GDM1 (cell line): ENCODE data around the gene KEAP1.
"Not testable (repeated sequence)": the region's sequence is repeated elsewhere in the genome, so short reads cannot be mapped to it uniquely, and the experiment has no call there.

Experiments used
- DNase-seq: peaks from one replicate; lab custom pipeline; 2025; lab: John Stamatoyannopoulos, UW

The KEAP1 gene

GRCh38 chr19:10503002-10503789 is at the start of gene KEAP1:
TSS of gene KEAP1 (minus strand) at chr19:10503356. CDS start at chr19:10500033, 3,323 bp downstream.
- DNase-seq: peak; percentile 29

- DNase-seq: no peak
Measured at GRCh38 chr19:10552510-10553053, 49.4 kb upstream of the KEAP1 start.

- peak; percentile 39 for DNase-seq
Measured at GRCh38 chr19:10551698-10552301, 48.6 kb upstream of the KEAP1 start.

- DNase-seq: not testable (repeated sequence)
Measured at GRCh38 chr19:10551006-10551405, 47.9 kb upstream of the KEAP1 start.

- DNase-seq: no peak
Measured at GRCh38 chr19:10550336-10550735, 47.2 kb upstream of the KEAP1 start.

- no peak for DNase-seq
Measured at GRCh38 chr19:10549733-10550132, 46.6 kb upstream of the KEAP1 start.

- DNase-seq: no peak
Measured at GRCh38 chr19:10548746-10549276, 45.7 kb upstream of the KEAP1 start.

- DNase-seq: no peak
Measured at GRCh38 chr19:10546817-10547216, 43.7 kb upstream of the KEAP1 start.

GRCh38 chr19:10544753-10545251 is 41.6 kb upstream of the KEAP1 start:
- no peak for DNase-seq

GRCh38 chr19:10544242-10544752 is 41.1 kb upstream of the KEAP1 start:
- DNase-seq: no peak

- peak; percentile 61 for DNase-seq
Measured at GRCh38 chr19:10543420-10544241, 40.5 kb upstream of the KEAP1 start, which contains the start of gene ATG4D. TSS of gene ATG4D (plus strand) at chr19:10543904. CDS start at chr19:10544091, 187 bp downstream.

- DNase-seq: no peak
Measured at GRCh38 chr19:10543059-10543419, 39.9 kb upstream of the KEAP1 start.

- not testable (repeated sequence) for DNase-seq
Measured at GRCh38 chr19:10539016-10539415, 35.9 kb upstream of the KEAP1 start.

- DNase-seq: no peak
Measured at GRCh38 chr19:10538204-10538983, 35.2 kb upstream of the KEAP1 start.

- DNase-seq: no peak
Measured at GRCh38 chr19:10537668-10538067, 34.5 kb upstream of the KEAP1 start.

- DNase-seq: no peak
Measured at GRCh38 chr19:10535613-10536012, 32.5 kb upstream of the KEAP1 start.

GRCh38 chr19:10533646-10534386 is 30.7 kb upstream of the KEAP1 start:
- DNase-seq: no peak

- no peak for DNase-seq
Measured at GRCh38 chr19:10532457-10532856, 29.3 kb upstream of the KEAP1 start.

- not testable (repeated sequence) for DNase-seq
Measured at GRCh38 chr19:10526887-10527286, 23.7 kb upstream of the KEAP1 start.

- no peak for DNase-seq
Measured at GRCh38 chr19:10525636-10526035, 22.5 kb upstream of the KEAP1 start.
